Pancreas (tissue), 10 donors: ENCODE measurements around the gene SPRYD7. TPM values are rescaled to one million over a fixed set of nuclear protein-coding genes. Genes with fewer than 3 reads are reported as not detected.

Experiments
- ATAC-seq, 4 donors: fragments of 200-7000 bp; cut with Tn5 transposase; one replicate each; pipeline versions ENCODE4 v1.8.0 to v1.9.1; 2020; ENCODE audit warnings: mild to moderate bottlenecking in 4 of 4, moderate library complexity in 4 of 4
- DNase-seq, 6 donors: peaks; one replicate each; pipeline ENCODE4 v3.0.0-alpha.2; 2020
- FAIRE-seq: peaks from 2 replicates; lab custom pipeline; 2012; peaks lifted over from hg19 to GRCh38; lab: Jason Lieb, UNC
- H3K27ac ChIP-seq, 4 donors: fragments of 200-600 bp; sonication (generic); 1 replicate in 3 of 4; 2 replicates in 1 of 4; pipeline versions ENCODE4 v1.5.0 to v1.8.0; 2020
- H3K27me3 ChIP-seq, 4 donors: fragments of 200-600 bp; one replicate each; pipeline ENCODE4 v1.8.0; 2021
- H3K36me3 ChIP-seq, 3 donors: fragments of 200-600 bp; sonication (generic) in 1 of 3; one replicate each; pipeline versions ENCODE4 v1.5.0 to v1.8.0; 2020 to 2021
- H3K4me1 ChIP-seq, 3 donors: fragments of 200-600 bp; one replicate each; pipeline ENCODE4 v1.8.0; 2021
- H3K4me3 ChIP-seq, 4 donors: fragments of 200-600 bp; sonication (generic) in 2 of 4; one replicate each; pipeline versions ENCODE4 v1.5.0 to v1.8.0; 2020 to 2021
- H3K9me3 ChIP-seq, 4 donors: fragments of 200-600 bp; one replicate each; pipeline ENCODE4 v1.8.0; 2021
- CTCF ChIP-seq, 4 donors: fragments of 200-600 bp; sonication (generic) in 3 of 4; IDR thresholded peaks; one replicate each; pipeline versions ENCODE4 v1.5.0 to v1.8.0; 2021; ENCODE audit warnings: antibody characterized with exemption in 4 of 4
- WGBS, 2 donors: extraction: QIAGEN DNeasy Blood & Tissue Kit; methylation state at CpG; one replicate each; pipeline ENCODE4 v1.1.7; 2013; 5-methylcytosine and 5-hydroxymethylcytosine counted together
- intact Hi-C, 3 donors: fragments of 100-400 bp; cut with DNase I; formaldehyde crosslinking; loops; one replicate each; pipeline versions ENCODE4 v1.11.1 to v1.14.2; 2022
- polyA plus RNA-seq, 2 donors: library from polyadenylated mRNA; stranded (reverse); fragments of 200-250 nt; gene quantifications; one replicate each; pipeline ENCODE4 v1.2.3, GENCODE V29; 2013
- total RNA-seq, 6 donors: library from RNA; stranded (reverse); fragmentation: NEBNext Ultra II Directional in 4 of 6; extraction: Animal tissue kit (Norgen Biotek cat#: 25700) in 4 of 6; gene quantifications; one replicate each; pipeline versions ENCODE4 v1.2.1 to v1.2.4, GENCODE V29; 2021 to 2023
- donor health status: healthy with polysubstance abuse.
- donor health status: DM: no; HTN: no; CAD: no; lungs with moderate emphysema.
- donor health status: DM: no; HTN: no; CAD: no.
- donor health status: control.
- donor health status: control.
- donor health status: Bipolar disorder and iron deficiency.
- donor health status: DM: yes; HTN: yes; CAD: no.
- donor health status: DM: no; HTN: no; CAD: no.
- donor health status: DM: no; HTN: no; CAD: no.
- donor health status: DM: yes; HTN: yes; CAD: no.

The SPRYD7 gene
- total and polyA plus RNA-seq, 8 donors = 2.0 to 6.3 (median 3.0) TPM

DNA sequence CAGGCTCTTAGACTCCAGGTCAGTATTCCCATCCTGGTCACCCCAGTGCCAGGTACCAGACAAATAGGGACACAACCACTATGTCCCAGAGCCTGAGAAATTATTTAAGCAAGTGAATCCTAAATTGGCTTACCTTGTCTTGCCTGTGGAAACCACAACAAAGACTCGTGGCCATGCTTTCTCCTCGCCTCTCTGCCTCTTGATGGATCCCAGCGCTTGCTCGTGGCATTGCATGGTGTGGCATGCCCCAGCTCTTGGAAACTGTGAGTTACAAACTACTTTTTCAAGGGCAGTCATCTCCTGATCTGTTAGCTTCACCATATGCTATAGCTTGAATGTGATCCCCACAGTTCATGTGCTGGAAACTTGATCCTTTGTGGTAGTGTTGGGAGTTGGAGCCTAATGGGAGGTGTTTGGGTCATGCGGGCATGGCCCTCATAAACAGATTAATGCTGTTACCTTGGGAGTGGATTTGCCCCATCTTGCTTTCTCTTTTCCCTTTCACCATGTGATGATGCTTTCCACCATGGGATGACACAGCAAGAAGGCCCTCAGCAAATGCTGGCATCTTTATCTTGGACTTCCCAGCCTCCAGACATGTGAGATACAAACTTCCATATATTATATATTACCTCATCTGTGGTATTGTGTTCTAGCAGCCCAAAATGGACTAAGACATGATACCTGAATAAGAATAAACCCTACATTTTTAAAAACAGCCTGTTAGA lies 31.2 kb downstream of the SPRYD7 start:
- ATAC-seq = no peak
- FAIRE-seq = no peak
- Histone ChIP-seq H3K27ac (no peak overlapping the region), H3K9me3 (no peaks in the 10 kb centered on the region), H3K27me3 (no peaks in the 10 kb centered on the region), H3K4me1 (no peaks in the 10 kb centered on the region), H3K36me3 (no peaks in the 10 kb centered on the region), H3K4me3 (no peak overlapping the region)
- DNase-seq = no peak
- TF ChIP-seq CTCF (IDR thresholded peaks at IDR 0.05) = no peak
- 85% methylated on average over 5 of the region's 5 CpGs for WGBS, 2 donors
- intact Hi-C loops = no loop called here

- TF ChIP-seq CTCF (IDR thresholded peaks at IDR 0.05) = no peak
- Histone ChIP-seq H3K4me1 (no peaks in the 10 kb centered on the region), H3K27me3 (no peaks in the 10 kb centered on the region), H3K27ac (no peak overlapping the region), H3K9me3 (no peaks in the 10 kb centered on the region), H3K36me3 (no peaks in the 10 kb centered on the region), H3K4me3 (no peak overlapping the region)
- ATAC-seq (no peak), DNase-seq (no peak), FAIRE-seq (no peak)
- intact Hi-C loops = no loop called here
- WGBS, 2 donors = 88 to 94% methylated on average over 8 of the region's 8 CpGs
Measured at GRCh38 chr13:49898792-49899191, 37.3 kb downstream of the SPRYD7 start.

DNA sequence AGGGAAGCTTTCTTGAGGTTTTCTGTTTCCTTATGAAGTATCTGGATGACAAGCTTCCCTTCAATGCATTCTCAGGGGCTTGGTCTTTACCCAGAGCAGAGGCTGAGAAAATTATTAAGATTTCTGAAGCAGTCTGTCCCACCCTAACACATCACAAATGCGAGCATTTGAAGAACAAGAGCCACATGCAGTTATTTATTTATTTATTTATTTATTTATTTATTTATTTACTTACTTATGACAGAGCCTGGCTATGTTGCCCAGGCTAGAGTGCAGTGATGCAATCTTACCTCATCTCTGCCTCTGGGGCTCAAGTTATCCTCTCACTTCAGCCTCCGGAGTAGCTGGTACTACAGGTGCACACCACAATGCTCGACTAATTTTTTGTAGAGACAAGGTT lies 38.4 kb downstream of the SPRYD7 start:
- H3K27ac ChIP-seq = no peak overlapping the region
- no peaks in the 10 kb centered on the region for H3K36me3 ChIP-seq
- FAIRE-seq = no peak
- no peaks in the 10 kb centered on the region for H3K4me1 ChIP-seq
- no peak for ATAC-seq
- intact Hi-C loops = no loop called here
- no peaks in the 10 kb centered on the region for H3K27me3 ChIP-seq
- no peak for DNase-seq
- H3K9me3 ChIP-seq = no peaks in the 10 kb centered on the region
- WGBS, 2 donors = 62 to 84% methylated on average over 3 of the region's 3 CpGs
- no peak overlapping the region for H3K4me3 ChIP-seq
- TF ChIP-seq CTCF (IDR thresholded peaks at IDR 0.05) = no peak

- H3K4me1 ChIP-seq = no peaks in the 10 kb centered on the region
- WGBS, 2 donors = 89 to 90% methylated on average over 4 of the region's 4 CpGs
- no peaks in the 10 kb centered on the region for H3K27me3 ChIP-seq
- H3K27ac ChIP-seq = no peak overlapping the region
- no peak for ATAC-seq
- TF ChIP-seq CTCF (IDR thresholded peaks at IDR 0.05) = no peak
- intact Hi-C loops = no loop called here
- no peak for DNase-seq
- no peak overlapping the region for H3K4me3 ChIP-seq
- no peak for FAIRE-seq
- no peaks in the 10 kb centered on the region for H3K9me3 ChIP-seq
- no peaks in the 10 kb centered on the region for H3K36me3 ChIP-seq
Measured at GRCh38 chr13:49895826-49896225, 40.3 kb downstream of the SPRYD7 start.

DNA sequence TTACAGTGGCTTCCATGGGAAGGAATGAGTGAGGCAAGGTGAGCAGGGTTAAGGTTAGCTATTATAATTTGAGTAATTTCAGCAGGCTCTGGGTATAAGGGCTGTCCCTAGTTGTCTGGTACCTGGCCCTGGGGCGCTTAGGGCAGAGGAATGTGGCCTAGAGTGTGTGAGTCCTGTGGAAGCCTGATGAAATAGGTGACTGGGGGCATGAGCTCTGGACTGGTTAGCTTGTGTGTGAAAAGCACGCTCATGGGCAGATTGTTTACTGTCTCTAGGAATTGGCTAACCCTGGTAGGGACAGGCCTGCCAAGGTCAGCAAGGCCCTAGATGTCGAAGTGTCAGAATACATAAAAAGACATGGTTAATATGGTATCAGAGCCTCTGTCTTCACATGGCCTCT lies 42.5 kb downstream of the SPRYD7 start:
- H3K27ac ChIP-seq = no peak overlapping the region
- intact Hi-C loops = no loop called here
- 77 to 84% methylated on average over 3 of the region's 3 CpGs for WGBS, 2 donors
- ATAC-seq = no peak
- no peaks in the 10 kb centered on the region for H3K36me3 ChIP-seq
- DNase-seq = no peak
- no peak for FAIRE-seq
- no peaks in the 10 kb centered on the region for H3K4me1 ChIP-seq
- no peak for TF ChIP-seq CTCF (IDR thresholded peaks at IDR 0.05)
- no peaks in the 10 kb centered on the region for H3K27me3 ChIP-seq
- H3K9me3 ChIP-seq = no peaks in the 10 kb centered on the region
- H3K4me3 ChIP-seq = no peak overlapping the region
